Adrenal gland (tissue), 12 donors: ENCODE data around the gene TSPAN18. TPM values are rescaled to one million over a fixed set of nuclear protein-coding genes. Genes with fewer than 3 reads are reported as not detected.

ENCODE experiments used
- DNase-seq, 7 donors: peaks; one replicate each; pipeline ENCODE4 v3.0.0-alpha.2; 2019 to 2020
- H3K27ac ChIP-seq, 5 donors: fragments of 200-600 bp; sonication (generic) in 4 of 5; 1 replicate in 3 of 5; 2 replicates in 2 of 5; pipeline versions ENCODE4 v1.5.1 to v1.8.0; 2016 to 2020; ENCODE audit warnings: mild to moderate bottlenecking in 1 of 5
- H3K27me3 ChIP-seq: fragments of 200-600 bp; 2 replicates; pipeline ENCODE4 v1.8.0; 2021
- H3K36me3 ChIP-seq, 2 donors: fragments of 200-600 bp; replicated peaks in 1 of 2; 1 replicate in 1 of 2; 2 replicates in 1 of 2; pipeline versions ENCODE4 v1.5.1 to v1.8.0; 2018 to 2022
- H3K4me1 ChIP-seq, 2 donors: fragments of 200-600 bp; replicated peaks in 1 of 2; 1 replicate in 1 of 2; 2 replicates in 1 of 2; pipeline versions ENCODE4 v1.5.1 to v1.8.0; 2018 to 2021
- H3K4me3 ChIP-seq, 4 donors: fragments of 200-600 bp; sonication (generic) in 3 of 4; one replicate each; pipeline ENCODE4 v1.5.1; 2016 to 2018
- H3K9me3 ChIP-seq, 3 donors: fragments of 200-600 bp; sonication (generic) in 1 of 3; replicated peaks in 1 of 3; 1 replicate in 2 of 3; 2 replicates in 1 of 3; pipeline versions ENCODE4 v1.5.1 to v1.8.0; 2016 to 2021
- POLR2A ChIP-seq, 2 donors: fragments of 450-650 bp; IDR thresholded peaks; one replicate each; pipeline ENCODE4 v1.6.1; 2017; ENCODE audit warnings: antibody characterized with exemption in 2 of 2, mild to moderate bottlenecking in 2 of 2, moderate library complexity in 1 of 2
- WGBS, 4 donors: extraction: QIAGEN DNeasy Blood & Tissue Kit in 2 of 4; methylation state at CpG; one replicate each; pipeline versions ENCODE4 v1.1.5 to v1.1.7; 2013 to 2017; 5-methylcytosine and 5-hydroxymethylcytosine counted together
- intact Hi-C, 2 donors: fragments of 100-400 bp; cut with DNase I; formaldehyde crosslinking; loops; one replicate each; pipeline versions ENCODE4 v1.14.1 to v1.15.0; 2022 to 2023
- polyA plus RNA-seq, 3 donors: library from polyadenylated mRNA; stranded (reverse); fragments of 200-250 nt in 2 of 3; fragments of 350-450 nt in 1 of 3; fragmentation: Illumina TruSeq in 1 of 3; extraction: RNeasy Lipid Tissue Mini Kit (QIAGEN cat#74804) in 1 of 3; gene quantifications; one replicate each; pipeline ENCODE4 v1.2.3, GENCODE V29; 2013 to 2014
- total RNA-seq, 9 donors: library from RNA; depleted of rRNA in 4 of 9; stranded (reverse); fragments of >200 nt in 4 of 9; fragments of 120-200 nt in 1 of 9; fragmentation: NEBNext Ultra II Directional in 1 of 9; extraction: Animal tissue kit (Norgen Biotek cat#: 25700) in 1 of 9; gene quantifications; one replicate each; pipeline versions ENCODE4 v1.1.0 to v1.2.4, GENCODE V29; 2013 to 2023
- TF ChIP-seq, protein P1 (sequence below), 6 experiments: fragments of 450-650 bp in 4 of 6; fragments of 200-600 bp in 2 of 6; sonication (generic) in 1 of 6; IDR thresholded peaks; 1 replicate in 5 of 6; 2 replicates in 1 of 6; pipeline versions ENCODE4 v1.5.1 to v1.8.0; 2016 to 2021; ENCODE audit warnings: antibody characterized with exemption in 6 of 6, mild to moderate bottlenecking in 2 of 6, moderate library complexity in 1 of 6
- donor health status: healthy with polysubstance abuse.
- donor health status: Bipolar disorder and iron deficiency.
- donor health status: DM: yes; HTN: yes; CAD: no.
- donor health status: DM: no; HTN: no; CAD: no.
- donor health status: DM: no; HTN: no; CAD: no.
- donor health status: DM: yes; HTN: yes; CAD: no.

TSPAN18 gene
- total and polyA plus RNA-seq, 12 donors: 24.5 to 168 (median 58.4) TPM

DNA sequence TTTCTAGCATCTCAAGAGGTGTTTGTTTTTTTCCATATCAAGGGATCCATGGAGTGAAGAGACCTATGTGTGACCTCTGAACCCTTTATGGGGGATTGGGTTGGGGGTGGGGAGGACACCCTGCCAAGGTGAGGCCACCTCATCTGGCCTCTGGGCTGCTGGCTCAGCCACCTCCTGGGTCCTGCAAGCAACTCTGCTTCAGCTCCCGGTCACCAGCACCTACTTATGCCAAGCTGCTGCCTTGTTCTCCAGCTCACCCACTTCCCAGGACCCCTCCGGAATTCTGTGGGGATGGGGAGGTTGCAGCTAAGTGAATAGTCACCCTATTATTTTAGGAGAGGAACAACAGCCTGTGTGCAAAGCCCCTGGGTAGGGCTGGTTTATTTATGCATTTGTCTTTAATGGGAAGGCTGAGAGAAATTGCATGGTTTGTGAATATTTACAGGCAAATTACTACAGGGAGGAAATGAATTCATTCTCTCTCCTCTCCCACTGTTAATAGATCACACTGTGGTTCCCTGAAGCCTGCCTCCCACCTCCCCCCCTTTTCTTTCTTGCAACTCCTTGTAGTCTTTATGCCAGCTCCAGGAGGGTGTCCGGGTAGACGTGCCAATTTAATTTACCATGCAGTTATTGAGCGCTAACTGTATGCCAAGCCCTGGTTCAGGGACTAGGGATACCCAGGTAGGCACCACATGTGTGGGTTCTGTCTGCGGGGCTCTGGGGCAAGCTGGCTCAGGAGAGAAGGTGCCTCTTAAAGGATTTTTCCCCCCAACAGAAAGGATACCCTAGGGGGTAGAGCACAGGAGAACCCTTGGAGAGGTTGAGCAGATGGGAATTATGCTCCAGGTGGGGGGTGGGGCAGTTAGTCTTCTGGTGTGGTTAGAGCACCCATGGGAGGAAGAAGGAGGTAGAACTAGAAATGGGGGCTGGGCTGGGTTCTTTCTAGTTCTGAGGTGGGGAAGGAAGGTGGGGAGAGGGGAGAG lies 50.7 kb downstream of the TSPAN18 start:
- 81 to 95% (median 86%) methylated on average over 5 to 6 of the region's 6 CpGs for WGBS, 4 donors
- Histone ChIP-seq H3K36me3 (no peaks in the 10 kb centered on the region), H3K27ac (peak overlapping the region in 1 of 5 donors; percentile 50), H3K9me3 (no peaks in the 10 kb centered on the region), H3K4me3 (no peak overlapping the region), H3K4me1 (peaks cover 12 to 69% of the 10 kb centered on the region in 2 donors), H3K27me3 (no peaks in the 10 kb centered on the region)
- TF ChIP-seq, protein P1, sequence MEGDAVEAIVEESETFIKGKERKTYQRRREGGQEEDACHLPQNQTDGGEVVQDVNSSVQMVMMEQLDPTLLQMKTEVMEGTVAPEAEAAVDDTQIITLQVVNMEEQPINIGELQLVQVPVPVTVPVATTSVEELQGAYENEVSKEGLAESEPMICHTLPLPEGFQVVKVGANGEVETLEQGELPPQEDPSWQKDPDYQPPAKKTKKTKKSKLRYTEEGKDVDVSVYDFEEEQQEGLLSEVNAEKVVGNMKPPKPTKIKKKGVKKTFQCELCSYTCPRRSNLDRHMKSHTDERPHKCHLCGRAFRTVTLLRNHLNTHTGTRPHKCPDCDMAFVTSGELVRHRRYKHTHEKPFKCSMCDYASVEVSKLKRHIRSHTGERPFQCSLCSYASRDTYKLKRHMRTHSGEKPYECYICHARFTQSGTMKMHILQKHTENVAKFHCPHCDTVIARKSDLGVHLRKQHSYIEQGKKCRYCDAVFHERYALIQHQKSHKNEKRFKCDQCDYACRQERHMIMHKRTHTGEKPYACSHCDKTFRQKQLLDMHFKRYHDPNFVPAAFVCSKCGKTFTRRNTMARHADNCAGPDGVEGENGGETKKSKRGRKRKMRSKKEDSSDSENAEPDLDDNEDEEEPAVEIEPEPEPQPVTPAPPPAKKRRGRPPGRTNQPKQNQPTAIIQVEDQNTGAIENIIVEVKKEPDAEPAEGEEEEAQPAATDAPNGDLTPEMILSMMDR (IDR thresholded peaks at IDR 0.05): no peak
- TF ChIP-seq POLR2A (IDR thresholded peaks at IDR 0.05): no peak
- peak in 2 of 7 donors; percentile 11 to 15 for DNase-seq
- intact Hi-C loops: loop anchor here in 1 of 2 donors (10.0 kb wide), 1 partner anchor 153 kb away; no protein-coding TSS in a partner anchor

DNA sequence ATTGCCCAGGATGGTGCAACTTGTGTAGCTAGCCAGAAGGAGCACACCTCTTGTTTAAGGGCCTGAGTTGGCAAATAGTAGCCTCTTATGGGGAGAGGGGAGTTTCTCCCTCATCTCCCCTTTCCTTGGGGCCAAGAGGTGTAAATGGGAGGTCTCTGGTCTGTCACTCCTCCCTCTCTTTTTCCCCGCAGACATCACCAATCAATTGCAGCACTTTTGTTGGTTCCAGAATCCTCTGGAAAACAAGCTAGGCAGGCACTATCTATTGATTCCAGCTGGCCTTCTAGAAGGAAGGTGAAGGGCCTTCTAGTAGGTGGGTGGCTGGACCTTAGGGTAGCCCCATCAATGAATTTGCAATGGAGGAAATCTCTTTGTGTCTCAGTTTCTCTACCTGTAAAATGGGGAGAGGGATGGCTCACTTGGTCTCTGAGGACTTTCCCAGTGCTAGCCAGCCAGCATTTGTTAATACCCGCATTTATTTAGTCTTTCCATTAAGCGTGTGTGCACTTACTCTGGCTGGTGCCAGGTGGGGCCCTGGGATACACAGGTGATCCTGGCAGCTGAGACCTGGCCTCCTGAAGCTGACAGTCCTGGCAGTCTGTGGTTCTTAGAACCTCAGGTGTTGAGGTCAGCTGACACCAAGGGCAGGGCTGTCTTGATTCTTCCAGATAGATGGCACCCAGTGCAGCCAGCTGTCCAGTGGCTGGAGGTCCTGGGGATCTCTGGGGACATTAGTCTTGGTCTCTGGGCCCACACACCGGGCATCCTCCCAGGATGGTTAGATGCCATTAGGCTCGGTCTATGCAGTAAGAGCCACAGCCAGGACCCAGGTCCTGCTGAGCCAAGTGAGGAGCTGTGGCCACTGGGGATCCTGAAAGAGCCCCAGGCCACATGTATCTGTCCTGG lies 51.7 kb downstream of the TSPAN18 start:
- Histone ChIP-seq H3K9me3 (no peaks in the 10 kb centered on the region), H3K4me3 (no peak overlapping the region), H3K36me3 (no peaks in the 10 kb centered on the region), H3K27ac (peak overlapping the region in 1 of 5 donors; percentile 43), H3K27me3 (no peaks in the 10 kb centered on the region), H3K4me1 (peaks cover 12 to 68% of the 10 kb centered on the region in 2 donors)
- no peak for TF ChIP-seq POLR2A (IDR thresholded peaks at IDR 0.05)
- TF ChIP-seq, protein P1 (IDR thresholded peaks at IDR 0.05): no peak
- intact Hi-C loops: loop anchor here in 1 of 2 donors (10.0 kb wide), 1 partner anchor 154 kb away; no protein-coding TSS in a partner anchor
- 96 to 100% (median 98%) methylated on average over 3 to 5 of the region's 5 CpGs for WGBS, 4 donors
- DNase-seq: peak in 2 of 7 donors; percentile 9 to 11

DNA sequence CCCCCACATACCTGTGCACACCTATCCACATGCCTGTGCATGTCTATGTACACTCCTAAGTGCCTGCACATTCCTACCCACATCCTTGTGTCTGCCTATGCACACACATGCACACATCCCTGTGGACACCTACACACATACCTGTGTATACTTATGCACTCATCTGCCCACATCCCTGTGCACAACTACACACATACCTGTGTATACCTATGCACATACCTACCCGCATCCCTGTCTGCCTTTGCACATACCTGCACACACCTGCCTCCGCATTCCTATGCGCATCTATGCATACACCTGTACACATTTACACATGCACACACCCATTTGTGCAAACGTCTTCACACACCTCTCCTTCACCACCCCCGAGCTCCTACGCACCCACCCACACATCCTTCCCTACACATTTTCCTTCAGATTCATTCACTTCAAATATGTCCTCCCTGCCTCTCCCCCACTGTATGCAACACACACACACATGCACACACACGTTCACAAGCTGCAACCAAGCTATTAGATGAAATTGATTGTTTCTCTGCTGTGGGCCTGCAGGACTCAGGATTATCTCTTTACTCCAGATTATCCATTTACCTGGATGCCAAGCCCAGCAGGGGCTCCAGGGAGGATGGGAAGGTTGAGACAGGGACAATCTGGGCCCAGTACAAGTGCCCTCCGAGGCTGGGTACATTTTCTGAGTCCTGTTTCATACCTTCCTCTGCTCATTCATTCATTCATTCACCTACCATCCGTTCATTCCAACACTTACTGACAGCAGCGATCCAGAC lies 53.2 kb downstream of the TSPAN18 start:
- Histone ChIP-seq H3K27me3 (no peaks in the 10 kb centered on the region), H3K27ac (peak overlapping the region in 2 of 5 donors; percentile 48 to 86), H3K9me3 (no peaks in the 10 kb centered on the region), H3K36me3 (no peaks in the 10 kb centered on the region), H3K4me3 (no peak overlapping the region), H3K4me1 (peaks cover 12 to 62% of the 10 kb centered on the region in 2 donors)
- intact Hi-C loops: loop anchor here (10.0 kb wide), 2 partner anchors 115 to 155 kb away; no protein-coding TSS in a partner anchor
- WGBS, 4 donors: 82 to 90% (median 85%) methylated on average over 10 of the region's 10 CpGs
- DNase-seq: peak in 2 of 7 donors; percentile 5 to 16
- TF ChIP-seq, protein P1 (IDR thresholded peaks at IDR 0.05): no peak
- TF ChIP-seq POLR2A (IDR thresholded peaks at IDR 0.05): no peak
